HG02870 (cell line): ENCODE data around the gene PIR.
A peak's percentile ranks its signal among the peaks of the same experiment; 100 is the strongest.

Experiments used
- ATAC-seq: cut with Tn5 transposase; IDR thresholded peaks from one replicate; pipeline ENCODE4 v1.9.1; 2021; ENCODE audit warnings: mild to moderate bottlenecking, moderate library complexity; ENCODE audit not compliant: unreplicated experiment

PIR gene

DNA sequence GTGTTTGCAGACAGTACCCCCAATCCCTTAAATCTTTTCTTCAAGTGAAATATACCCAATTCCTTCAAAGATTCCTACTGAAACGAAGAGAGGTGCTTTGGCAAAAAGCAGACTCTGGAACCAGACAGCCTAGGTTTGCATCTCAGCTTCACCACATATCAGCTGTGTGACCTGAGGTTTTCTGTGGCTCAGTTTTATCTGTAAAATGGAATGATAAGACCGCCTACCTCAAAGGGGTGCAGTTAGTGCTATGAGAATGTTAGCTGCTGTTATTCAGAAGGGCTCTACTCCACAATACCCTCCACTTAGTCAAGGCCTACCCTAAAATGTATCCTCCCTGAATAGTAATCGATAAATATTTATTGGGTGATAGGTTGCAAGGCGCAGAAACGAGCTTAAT is 664 bp downstream of the PIR start:
- no peak for ATAC-seq

DNA sequence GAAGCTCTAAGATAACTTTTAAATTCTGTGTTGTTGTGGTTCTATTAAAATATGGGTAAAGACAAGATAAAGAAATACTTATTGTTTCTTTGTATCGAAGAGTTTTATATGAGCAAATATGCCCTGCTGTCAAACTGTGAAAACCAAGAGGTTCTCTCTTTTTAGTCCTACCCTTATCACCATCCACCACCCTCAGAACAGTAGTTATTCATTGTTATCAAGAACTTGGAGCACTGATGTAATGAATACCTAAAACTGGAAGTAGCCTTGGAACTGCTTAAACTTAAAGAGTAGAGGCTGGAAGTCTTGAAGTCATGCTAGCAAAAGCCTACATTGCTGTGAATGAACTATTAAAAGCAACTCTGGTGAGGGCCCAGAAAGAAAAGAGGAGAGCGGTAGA is 9.2 kb downstream of the PIR start:
- ATAC-seq: no peak

DNA sequence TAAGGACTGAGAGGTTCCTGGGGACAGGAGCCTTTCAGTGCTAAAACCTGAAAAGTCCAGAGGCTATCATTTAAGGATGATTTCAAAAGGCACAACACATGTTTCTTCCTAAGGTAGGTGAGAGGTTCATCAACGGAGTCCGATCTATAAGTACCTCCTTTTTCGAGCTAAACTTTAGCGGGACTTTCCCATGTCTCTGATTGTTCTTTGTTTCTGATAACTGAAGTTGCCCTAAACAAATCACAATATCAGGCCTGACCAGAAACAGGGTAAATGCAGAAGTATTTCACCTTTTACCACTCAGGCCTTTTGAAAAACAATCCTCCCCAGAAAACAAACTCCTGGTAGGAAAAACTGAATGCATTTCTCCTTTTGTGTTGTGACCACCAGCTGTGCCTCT is 17.6 kb downstream of the PIR start:
- no peak for ATAC-seq

DNA sequence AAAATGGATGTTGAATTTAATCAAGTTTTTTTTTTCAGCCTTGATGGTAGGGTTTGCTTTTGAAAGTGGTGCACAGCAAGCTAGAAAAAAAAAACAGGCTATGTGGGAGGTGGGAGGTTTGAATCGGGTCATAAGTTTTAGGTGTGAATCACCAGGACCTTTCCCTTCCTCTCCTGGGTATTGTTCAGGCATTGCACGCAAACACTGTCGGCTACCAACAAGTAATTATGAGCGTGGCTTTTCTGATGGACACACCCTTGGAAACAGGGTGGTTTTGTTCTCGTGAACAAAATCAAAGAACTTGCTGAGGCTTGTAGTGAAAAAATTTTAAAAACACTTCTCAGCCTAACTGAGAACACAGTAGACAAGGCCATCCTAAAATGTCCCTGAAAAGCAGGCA is 18.1 kb downstream of the PIR start:
- no peak for ATAC-seq

DNA sequence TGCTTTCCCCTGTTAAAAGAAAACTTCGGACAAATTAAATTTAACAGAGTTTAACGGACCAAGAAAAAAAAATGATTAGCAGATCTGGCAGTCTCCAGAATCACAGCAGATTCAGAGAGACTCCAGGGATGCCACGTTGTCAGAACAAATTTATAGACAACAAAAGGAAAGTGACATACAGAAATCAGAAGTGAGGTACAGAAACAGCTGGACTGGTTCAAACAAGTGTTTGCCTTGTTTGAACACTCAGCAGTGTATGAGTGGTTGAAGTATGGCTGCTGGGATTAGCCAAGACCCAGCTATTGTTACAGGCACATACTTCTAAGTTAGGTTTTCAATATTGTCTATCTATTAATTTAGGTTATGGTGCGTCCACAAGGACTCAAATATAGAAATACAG is 19.1 kb downstream of the PIR start:
- no peak for ATAC-seq

DNA sequence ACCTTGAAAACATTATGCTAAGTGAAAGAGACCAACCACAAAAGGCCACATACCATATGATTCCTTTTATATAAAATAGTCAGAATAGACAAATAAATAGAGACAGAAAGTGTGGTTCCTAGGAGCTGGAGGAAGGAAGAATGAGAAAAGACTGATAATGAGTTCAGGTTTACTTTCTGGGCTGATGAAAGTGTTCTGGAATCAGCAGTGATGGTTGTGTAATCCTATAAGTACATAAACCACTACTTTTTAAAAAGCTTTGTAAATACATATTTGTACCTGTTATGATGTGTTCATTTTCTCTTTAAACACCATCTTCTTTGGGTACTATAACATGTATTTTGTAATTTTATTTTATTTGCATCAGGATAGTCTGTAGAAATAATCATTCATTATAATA is 20.6 kb downstream of the PIR start:
- no peak for ATAC-seq

DNA sequence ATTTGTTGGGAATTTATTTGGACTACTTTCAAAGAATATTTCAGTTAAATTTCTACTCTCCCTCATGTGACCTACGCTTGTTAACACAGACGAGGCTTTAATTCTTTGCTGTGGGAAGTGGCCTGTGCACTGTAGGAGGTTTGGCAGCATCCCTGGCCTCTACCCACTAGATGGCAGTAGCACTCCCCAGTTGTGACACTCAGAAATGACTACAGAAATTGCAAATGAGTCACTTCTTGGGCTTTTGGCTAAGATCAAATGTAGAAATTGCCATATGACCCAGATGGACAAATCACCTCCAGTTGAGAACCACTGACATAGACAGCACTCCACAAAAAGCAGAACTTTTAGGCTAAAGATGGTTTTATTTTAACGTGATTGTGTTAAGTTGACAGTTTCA is 22.1 kb downstream of the PIR start:
- ATAC-seq: peak; percentile 79

DNA sequence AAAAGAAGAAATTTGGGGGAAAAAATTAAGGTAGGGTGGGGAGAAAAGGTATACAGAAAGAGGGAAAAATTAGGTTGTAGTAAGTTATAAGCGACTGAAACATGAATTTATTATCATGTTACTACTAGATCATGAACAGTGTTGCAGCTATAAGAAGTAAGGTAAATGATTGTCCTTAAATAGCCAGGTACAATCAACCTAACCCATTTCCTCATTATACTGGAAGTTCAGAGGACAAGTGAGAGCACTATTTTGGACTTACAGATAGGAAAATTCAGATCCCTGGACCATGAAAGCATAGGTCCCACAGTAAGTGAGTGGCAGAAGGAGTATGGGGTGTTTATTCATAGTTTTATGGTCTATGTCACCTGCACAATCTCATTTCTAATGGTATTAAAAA is 23.5 kb downstream of the PIR start:
- no peak for ATAC-seq

DNA sequence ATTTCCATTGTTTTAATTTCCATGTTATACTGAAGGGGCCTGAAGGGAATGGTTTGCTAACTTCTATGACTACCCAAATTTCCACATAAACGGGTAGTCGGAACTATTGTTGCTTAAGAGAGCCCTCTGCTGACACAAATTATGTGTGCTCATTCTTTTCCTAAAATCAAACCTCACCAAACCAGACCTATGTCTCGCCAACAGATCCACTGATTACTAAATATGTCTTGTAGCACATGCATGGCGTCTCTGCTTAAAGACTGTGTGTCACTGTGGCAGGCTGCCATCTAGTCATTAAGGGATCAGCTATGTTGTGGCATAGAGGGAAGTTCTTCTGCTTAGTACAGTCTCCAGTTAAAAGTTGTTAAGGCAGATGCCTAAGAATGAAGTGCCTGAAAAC is 25.1 kb downstream of the PIR start:
- ATAC-seq: no peak

DNA sequence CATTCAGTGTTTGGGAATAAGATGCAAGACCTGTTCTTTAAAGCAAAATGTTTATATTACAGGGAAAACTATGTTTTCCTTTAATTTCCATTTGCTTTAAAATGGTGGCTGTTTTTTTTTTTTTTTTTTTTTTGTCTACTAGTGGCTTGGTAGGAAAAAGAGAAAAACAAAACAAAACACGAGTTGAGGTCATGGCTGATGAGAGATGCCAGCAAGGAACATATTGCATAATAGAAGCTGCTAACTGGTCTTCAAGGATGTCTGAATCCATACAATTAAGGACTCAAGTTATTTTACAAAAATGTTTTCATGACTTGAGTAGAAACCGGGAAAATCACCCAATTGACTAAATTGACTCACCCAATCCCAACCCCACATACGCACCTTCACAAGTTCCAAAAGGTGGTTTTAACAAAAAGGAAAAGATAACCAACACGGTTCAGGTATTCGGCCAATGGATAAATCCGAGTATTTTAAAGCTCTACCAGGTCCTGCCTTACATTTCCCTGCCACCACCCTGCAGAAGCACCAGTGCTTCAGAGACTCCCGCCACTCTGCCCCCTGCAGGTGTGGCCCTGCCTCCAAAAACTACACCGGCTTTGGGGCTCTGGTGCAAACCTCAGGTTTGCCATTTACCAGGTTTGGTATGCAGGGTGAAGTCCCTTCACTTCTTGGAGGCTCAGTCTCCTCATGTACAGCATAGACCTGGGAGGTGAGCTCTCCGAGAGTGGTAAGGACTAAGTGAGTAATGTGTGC is 27.1 kb downstream of the PIR start:
- ATAC-seq: no peak

DNA sequence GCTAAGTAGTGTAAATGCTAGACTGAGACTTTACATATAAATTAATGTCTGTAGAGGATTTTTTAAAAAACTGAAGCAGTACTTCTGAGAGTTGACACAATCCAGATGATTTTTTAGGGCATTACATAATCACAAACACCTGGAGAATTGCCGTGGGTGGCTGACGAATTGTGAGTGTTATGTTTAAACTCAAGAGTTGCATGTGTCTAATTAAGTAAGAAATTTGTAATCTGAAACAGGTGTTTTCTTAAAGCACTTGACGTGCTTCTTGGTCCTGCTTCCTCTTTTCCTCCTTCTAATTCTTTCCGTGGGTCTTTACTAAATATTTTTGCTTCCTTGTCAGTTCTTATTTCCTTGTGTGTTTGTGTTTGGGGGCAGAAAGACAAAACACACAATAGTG is 27.8 kb downstream of the PIR start:
- ATAC-seq: no peak

DNA sequence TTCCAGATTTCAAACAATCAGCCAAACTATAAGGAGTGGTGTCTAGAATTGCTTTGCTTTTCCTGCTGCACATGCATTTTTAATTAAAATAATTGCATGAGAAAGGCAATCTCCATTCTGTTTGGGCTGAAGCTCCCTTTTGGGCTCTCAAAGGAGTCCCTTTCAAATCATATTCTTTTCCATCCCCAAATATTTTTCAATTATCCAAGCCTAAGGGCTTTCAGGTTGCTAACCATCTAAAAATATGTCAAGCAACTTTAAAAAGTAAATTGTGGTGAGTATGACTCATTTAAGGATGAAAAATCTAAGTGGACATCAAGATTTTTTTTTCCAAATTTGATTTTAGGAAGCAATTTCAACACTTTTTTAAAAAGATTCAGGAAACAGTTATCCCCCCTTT is 28.4 kb downstream of the PIR start:
- ATAC-seq: no peak

DNA sequence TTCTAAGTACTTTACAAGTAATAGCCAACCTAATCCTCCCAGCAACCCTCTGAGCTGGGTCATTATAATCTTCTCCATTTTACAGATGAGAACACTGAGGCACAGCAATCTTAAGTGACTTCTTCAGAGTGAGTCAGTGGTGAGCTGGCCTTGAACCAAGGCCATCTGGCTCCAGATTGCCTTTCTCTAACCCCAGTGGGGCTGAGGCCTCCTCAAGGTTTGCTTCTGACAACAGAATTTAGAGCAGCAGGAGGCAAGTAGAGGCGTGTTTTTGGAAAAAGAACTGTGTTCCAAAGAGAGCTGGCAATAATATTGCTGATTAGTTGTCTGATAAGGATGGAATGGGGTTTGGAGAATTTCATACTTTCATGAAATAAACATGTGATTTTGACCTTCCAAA is 41.2 kb downstream of the PIR start:
- no peak for ATAC-seq

DNA sequence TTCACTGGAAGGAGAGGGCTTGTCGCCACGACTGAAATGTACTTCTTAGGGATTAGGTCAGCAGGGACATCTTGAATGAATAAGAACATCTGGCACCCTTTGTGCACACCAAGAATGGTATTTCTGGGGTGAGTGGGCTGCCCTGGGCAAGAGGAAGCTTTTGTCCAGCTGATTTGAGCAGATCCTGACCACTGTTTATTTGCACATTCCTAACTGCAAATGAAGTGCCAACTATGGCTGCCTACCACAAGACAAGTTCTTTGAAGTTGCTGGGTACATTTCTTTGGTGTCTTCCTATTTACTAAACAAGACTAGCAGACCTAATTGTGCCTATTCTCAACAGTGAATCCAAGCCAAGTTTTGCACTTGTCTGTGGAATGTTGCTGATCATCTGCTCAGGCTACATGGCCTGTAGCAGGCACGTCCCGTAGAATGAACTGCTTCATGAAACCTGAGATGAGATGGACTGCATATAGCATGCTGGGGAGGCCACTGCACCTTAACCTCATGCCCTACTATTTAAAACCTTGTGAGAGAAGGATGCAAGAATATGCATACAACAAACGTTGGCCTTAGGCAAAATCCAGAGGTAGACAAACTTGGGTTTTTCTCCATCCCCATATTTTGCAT is 45.0 kb downstream of the PIR start:
- ATAC-seq: no peak

DNA sequence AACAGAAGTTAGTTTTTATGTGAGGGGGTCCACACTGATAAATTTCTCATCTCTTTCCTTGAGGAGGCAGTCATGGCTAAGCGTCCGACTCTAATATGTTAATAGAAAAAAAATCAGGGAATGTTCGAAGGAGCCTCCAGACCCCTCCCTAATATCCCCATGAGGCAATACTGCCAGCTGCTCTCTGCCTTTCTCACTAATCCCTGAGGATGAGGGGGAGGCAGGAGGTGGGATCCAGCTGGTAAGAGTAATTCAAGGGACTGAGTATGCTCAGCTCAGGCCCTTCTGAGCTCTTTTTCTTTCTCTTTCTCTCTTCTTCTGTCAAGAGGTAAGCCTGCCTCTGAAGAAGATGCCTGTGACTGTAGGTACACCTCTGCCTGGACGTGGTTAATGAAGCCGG is 51.7 kb downstream of the PIR start:
- ATAC-seq: no peak

DNA sequence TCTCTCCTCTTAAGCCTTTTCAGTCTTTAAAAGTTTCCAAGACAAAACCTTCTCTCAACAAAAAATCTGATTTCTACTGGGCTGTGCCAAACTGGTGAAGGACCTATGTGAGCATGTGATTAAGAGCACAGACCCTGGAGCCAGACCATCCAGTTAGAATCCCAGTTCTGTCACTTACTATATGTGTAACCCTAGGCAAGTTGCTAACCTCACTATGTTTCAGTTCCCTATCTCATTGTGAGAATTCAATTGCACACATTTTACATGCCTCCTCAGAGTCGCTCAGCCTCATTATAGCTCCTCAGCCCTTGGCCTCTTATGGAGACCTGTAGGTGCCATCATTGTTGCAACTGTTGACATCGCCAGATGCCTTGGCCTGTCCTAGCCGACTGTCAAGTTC is 54.8 kb downstream of the PIR start:
- ATAC-seq: peak; percentile 99

DNA sequence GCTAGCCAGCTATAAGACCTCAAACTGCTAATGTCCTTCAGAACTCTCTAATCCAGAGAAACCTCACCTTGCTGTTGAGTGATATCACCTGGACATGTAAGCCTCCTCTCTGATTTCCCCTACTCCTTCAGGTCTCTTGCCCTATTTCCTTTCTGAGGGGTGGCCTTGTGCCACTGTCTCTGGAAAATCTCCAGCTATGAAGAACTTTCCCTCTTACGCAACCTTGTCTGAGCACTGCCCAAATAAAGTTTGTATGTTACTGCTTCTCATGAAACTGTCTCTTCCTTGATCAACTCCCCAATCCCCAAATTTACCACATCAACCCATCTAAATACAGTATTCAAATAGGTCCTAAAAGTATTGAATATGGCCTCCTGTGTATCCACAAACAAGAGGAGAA is 55.4 kb downstream of the PIR start:
- ATAC-seq: no peak

DNA sequence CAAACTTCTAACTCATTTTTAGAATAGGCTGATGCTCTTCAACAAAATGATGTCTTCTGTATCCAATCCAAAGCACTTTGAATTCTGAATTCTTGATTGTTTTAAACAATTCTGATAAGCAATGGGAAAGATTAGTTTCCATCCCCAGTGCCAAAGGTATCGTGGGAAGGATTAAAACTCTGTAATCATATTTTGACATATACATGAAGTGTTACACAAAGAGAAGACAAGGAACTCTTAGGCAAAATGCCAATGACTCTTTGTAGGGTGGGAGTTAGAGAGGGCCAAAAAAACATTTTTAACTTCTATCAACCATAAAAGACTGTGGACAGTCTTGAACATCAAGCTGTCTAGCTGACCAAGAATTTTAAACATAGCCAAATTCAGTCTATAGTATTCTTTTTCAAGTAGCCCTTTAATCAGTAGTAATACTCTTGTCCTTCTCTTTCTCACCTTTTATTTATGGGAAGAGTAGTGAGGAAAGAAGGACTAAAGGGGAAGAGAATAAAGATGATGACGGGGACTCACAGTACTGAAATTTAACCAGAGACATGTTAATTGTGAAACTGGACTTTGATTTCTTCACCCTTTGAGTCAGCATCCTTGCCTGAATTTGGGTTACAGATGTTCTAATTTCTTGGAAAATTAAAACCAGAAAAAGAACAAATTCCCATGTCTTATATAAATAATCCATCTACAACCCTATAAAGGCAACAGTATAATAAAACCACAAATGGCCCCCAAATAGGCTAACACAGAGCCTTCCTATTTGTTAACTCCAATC is 57.1 kb downstream of the PIR start:
- no peak for ATAC-seq

DNA sequence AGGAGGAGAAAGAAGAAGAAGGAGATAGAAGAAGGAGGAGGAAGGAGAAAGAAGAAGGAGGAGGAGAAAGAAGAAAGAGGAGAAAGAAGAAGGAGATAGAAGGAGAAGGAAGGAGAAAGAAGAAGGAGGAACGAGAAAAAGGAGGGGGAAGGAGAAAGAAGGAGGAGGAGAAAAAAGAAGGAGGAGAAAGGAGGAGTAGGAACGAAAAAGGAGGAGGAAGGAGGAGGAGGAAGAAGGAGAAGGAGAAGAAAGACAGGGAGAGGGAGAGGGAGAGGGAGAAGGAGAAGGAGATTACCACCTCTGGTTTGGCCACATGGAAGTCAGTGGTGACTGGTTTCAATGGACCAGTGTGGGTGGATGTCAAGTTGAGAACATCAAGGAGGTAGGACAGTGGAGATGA is 58.9 kb downstream of the PIR start:
- no peak for ATAC-seq

DNA sequence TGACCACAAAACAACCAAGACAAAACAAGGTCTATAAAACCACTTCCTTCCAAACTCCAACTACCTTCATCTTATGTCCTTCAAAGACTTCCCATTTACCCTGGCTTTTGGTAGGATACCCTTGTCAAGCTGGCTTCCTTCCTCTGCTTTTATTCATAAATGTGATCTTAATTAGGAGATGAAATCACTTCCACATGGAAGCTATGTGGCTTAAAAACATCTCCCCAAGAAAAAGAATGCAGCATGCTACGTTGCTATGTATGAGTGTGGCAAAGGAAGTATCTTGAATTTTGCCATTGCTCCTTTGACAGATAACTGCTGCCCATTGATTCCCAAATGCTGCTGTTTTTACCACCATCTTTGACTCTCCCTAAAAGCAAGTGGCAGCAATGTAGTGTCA is 62.5 kb downstream of the PIR start:
- ATAC-seq: no peak

DNA sequence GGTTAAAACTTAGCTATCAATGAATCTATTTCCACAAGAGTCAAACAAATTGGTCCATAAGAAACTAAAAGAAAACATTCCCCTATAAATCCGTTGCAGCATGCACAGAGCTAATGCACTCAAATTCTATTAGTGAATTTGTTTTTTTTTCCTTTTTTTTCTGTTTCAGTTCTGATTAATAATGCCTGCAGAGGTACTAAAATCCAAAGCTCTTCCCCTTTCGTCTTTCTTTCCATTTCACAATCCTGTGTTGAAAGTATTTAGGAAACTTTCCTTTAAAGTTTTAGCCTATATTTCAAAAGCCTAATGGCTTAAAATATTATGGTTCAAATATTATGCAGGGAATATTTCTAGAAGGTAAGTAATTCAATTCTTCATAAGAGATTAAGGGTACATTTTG is 63.1 kb downstream of the PIR start:
- no peak for ATAC-seq

DNA sequence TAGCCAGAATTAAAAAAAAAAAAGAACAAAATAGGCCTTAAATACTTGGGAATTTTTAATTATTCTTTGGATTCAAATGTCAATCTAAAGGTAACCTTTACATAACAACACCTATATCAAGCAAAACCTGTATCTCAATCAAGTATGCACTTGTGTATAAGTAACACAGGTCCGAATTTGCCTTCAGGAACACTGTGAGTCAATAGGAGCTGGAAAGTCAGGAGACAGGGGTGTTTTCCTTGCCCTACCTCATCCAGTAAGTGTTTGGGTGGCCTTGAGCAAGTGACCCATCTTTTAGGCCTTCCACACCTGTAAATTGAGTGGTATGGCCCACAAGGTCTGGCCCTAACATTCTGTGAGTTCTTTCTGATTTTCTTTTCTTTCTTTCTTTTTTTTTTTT is 68.1 kb downstream of the PIR start:
- no peak for ATAC-seq
